Stimulated activated CD4-positive, alpha-beta T cell treated with anti-CD3 and anti-CD28 coated beads, Interleukin-12 subunit alpha, Interleukin-12 subunit beta, amount 100 ng/mL, for 24 hours (primary cell): ENCODE measurements around the gene CPED1.
A peak's percentile ranks its signal among the peaks of the same experiment; 100 is the strongest.
"Not testable (repeated sequence)": the region's sequence is repeated elsewhere in the genome, so short reads cannot be mapped to it uniquely, and the experiment has no call there.

ENCODE experiments used
- DNase-seq, 2 experiments: peaks; one replicate each; pipeline ENCODE4 v3.0.0-alpha.2; 2020; ENCODE audit warnings: low read depth in 2 of 2

Gene CPED1

GRCh38 chr7:120981117-120981516 is 7.4 kb upstream of the CPED1 start:
- no peak for DNase-seq

- no peak for DNase-seq
Observed at GRCh38 chr7:120981888-120982615, 6.5 kb upstream of the CPED1 start.

- not testable (repeated sequence) for DNase-seq
Observed at GRCh38 chr7:120983592-120983991, 4.9 kb upstream of the CPED1 start.

DNA sequence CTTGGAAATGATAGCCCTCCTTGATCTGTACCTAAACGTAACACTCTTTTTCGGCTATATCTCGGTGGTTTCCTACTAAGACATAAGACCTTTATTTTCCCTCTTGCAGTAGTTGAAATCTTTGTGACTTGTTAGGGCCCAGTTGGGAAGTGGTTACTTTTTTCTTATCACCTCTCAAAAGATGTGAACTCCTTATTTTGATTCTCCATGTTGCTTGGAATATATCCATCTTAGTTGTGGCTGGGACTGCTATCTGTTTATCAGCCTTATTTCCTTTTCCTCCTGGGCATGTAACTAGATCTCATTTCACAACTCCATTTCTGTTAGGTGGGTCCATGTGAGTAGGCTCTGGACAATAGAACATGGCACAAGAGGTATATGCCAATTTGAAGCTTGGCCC is 4.1 kb upstream of the CPED1 start:
- no peak for DNase-seq

DNA sequence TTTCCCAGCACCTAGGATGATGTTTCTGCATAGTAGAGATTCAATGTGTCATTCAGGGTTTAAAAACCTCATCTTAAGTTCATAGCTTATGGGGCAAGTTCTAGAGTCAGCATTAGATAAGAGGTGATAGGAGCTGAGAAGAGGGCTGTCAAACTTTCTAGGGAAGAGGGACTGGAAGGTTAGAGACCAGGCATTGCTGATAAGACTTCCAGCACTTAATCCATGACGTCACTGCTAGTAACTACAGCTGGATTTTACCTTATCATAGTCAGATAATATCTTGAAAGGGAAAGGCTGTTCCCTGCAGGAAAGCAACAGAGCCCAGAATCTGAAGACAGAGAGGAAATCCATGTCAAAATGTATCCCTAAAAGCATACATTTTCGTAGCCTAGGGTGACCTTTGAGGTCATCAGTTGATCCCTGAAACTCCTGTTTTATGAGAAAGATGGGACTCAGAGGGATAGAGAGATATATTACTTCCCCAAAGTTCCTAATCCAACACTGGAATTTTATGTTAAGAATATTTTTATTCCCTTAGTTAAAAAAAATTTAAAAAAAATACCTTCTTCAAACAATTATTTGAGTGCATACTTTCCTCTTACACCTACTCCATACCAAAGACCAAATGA is 3.3 kb upstream of the CPED1 start:
- no peak for DNase-seq

DNA sequence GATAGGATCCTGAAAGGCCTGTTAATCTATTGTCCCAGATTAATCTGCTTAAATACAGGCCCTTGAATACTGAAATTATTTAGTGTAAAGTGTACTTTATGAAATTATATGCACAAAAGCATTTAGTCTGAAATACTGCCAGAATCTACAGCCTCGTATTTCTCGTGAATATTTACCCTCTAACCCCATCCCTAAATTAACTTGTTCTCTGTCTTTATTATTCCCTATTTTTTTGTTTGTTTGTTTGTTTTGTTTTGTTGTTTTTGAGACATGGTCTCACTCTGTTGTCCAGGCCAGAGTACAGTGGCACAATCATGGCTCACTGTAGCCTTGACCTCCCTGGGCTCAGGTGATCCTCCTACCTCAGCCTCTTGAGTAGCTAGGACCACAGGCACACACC is 2.7 kb upstream of the CPED1 start:
- DNase-seq: no peak

DNA sequence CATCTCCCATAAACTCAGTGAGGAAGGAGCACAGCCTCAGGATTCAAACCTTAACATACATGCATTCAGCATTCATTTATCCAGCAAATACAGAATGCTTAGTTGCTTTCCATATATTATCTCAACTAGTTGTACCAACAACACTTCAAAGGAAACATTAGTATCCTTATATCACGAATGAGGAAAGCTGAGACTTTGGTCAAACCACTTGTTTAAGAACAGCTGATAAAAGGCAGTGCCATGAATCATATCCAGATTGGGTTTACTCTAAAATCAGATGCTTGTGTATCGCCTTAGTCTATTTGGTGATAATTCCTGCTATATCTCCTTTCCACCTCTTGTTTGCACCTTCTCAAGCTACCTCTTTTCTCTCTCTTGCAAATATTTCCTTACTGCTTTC is 1.9 kb upstream of the CPED1 start:
- no peak for DNase-seq

- no peak for DNase-seq
Observed at GRCh38 chr7:120987280-120987679, 1.2 kb upstream of the CPED1 start.

- peak; percentile 60 to 74 for DNase-seq
Observed at GRCh38 chr7:120987683-120988590, 574 bp upstream of the CPED1 start.

DNA sequence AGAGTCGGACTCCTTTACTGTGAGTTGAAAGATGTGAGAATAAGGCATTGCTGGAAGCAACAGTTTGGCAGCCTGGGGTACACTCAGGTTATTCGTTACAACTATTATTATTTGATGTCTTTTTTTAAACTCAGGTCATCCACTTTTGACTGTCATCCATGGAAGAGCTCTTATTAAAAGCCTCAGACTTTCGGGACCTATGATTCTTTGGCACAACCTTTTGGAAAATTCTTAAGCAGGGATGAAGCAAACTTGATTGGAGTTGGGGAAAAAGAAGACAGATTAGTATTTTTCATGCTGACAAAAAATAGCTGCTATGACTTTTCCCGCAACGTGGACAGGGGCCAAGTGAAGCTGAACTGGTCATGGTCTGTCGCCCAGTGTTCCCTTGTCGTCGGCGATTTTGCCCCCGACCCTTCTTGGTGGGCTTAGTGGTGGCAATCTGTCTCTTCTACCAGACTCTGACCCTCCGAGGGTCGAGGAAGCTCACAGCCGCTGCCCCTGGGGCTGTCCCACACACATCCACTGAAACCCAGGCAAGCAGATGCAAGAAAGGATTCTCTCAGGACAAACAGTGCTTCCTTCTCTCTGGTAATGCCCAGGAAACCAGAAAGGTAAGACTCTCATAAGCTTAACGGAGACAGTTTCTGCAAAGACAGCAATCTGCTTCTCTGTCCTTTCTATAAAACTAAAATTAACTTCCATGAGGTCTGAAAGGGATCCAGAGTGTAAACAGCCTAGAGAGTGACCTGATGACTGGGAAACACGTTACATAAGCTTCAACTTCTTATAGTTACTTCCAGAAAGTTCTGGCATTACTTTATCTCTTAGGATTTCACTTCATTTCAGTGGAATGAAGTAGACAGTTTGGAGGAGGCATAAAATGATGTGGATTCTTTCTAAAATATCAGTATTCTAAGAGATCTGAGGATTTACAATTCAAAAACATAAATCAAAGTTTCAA is 1.0 kb downstream of the CPED1 start:
- no peak for DNase-seq

GRCh38 chr7:120990468-120991118 is 2.1 kb downstream of the CPED1 start:
- DNase-seq: no peak

GRCh38 chr7:120991161-120991560 is 2.6 kb downstream of the CPED1 start:
- no peak for DNase-seq

GRCh38 chr7:120991581-120991980 is 3.1 kb downstream of the CPED1 start:
- DNase-seq: no peak

- no peak for DNase-seq
Observed at GRCh38 chr7:120992272-120992964, 3.9 kb downstream of the CPED1 start.

DNA sequence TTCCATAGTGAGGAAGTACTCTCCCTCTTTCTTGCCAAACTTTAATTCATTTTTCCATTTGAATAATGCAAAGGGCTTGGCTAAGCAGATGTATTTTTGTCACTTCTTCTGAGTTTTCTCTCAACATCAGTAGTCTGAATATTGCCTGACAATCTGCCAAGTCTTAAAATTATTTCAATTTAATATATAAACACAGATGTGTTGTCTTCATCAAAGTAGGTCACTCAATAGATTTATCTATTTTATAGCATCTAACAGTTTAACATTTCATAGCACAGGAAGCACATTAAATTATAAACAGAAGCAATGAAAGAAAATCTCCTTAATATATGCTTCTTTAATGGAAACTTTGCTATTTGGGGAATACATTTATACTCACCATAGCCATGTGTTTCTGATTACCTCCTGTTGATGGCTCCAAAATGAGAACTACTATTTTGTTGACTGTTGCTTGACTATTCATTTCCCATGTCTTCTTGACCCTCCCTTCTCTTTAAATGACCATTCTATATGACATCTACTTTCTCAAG is 4.5 kb downstream of the CPED1 start:
- no peak for DNase-seq

GRCh38 chr7:120993553-120994191 is 5.2 kb downstream of the CPED1 start:
- DNase-seq: no peak

DNA sequence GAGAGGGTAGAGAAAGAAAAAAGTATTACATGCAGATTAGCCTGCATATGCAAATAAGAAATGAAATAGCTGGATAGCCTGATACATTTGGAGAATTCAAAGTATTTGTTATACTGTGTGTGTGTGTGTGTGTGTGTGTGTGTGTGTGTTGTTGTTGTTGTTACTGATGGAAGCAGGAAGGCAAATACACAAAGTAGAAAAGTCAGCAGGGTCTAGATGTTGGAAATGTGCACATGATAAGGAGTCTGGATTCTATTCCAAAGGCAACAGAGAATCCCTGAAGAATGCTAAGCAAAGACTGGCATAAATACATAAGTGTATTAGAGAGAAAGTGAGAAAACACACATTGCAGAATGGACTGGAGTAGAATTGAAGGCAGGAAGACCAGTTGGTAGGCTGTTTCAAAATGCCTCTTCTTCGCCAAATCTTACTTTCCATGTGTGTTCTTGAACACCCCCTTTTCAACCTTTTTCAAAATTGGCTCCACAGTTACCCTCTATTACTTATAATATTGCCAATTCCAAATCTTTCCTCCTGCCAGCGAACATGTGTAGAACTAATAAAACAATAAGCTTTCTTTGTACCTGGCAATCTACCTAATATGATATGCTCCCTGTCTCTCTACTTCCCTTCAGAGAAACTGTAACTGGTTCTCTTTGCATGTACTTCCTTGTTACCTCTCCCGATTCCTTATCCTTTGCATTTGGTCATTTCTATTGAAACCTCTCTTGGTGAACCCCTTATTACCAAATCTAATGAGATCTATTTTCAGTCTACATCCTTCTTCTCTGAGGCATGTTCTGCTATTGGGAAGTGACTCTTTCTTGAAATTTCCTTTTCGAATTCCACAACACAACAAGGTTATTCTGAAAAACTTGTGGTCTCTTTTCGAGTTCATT is 6.2 kb downstream of the CPED1 start:
- DNase-seq: no peak

- no peak for DNase-seq
Observed at GRCh38 chr7:120995654-120996053, 7.1 kb downstream of the CPED1 start.
